ENCODE results near the gene CLIP1.
A peak's percentile ranks its signal among the peaks of the same experiment; 100 is the strongest.
"Not testable (repeated sequence)": the region's sequence is repeated elsewhere in the genome, so short reads cannot be mapped to it uniquely, and the experiment has no call there.

Gene CLIP1

GRCh38 chr12:122421821-122422729 is at the start of gene CLIP1:
Gene CLIP1, minus strand, starts transcription at chr12:122422669. Its CDS starts 42,217 bp downstream, at chr12:122380452.
- DNase-seq = peak; percentile 72

GRCh38 chr12:122471324-122472226 is 49.1 kb upstream of the CLIP1 start:
- no peak for DNase-seq

DNA sequence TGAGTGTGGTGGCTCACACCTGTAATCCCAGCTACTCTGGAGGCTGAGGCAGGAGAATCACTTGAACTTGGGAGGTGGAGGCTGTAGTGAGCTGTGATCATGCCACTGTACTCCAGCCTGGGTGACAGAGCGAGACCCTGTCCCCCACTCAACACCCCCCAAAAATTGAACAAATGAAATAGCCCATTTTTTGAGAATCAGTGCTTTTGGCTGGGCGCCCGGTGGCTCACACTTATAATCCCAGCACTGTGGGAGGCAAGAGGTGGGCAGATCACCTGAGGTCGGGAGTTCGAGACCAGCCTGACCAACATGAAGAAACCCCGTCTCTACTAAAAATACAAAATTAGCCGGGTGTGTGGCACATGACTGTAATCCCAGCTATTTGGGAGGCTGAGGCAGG is 48.1 kb upstream of the CLIP1 start:
- DNase-seq = not testable (repeated sequence)

DNA sequence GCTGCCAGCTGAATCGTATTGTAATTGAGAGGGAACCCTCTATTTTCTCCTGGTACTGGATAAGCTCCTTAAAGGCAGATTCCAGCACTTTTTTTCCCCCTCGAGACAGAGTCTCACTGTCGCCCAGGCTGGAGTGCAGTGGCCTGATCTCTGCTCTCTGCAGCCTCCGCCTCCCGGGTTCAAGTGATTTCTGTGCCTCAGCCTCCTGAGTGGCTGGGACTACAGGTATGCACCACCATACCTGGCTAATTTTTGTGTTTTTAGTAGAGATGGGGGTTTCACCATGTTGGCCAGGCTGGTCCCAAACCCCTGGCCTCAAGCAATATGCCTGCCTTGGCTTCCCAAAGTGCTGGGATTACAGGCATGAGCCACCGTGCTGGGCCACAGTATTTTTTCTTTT is 47.4 kb upstream of the CLIP1 start:
- DNase-seq = not testable (repeated sequence)

DNA sequence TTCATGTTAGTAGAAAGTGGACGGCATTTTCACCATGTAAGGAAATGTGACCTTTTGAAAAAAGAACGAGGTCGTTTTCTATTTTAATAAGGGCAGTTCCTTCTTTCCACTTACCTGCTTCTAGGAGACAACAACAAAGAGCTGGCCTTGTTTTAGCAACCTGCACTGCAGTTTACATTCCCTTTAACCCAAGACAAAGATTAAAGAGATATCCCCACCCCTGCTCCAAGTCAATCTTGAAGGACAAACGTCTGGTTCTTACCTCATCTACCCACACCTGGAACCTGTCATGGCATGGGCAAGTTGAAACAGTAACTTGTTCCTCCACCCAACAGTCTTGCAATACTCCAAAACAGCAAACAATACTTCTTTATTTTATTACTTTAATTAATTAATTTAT is 45.5 kb upstream of the CLIP1 start:
- no peak for DNase-seq

DNA sequence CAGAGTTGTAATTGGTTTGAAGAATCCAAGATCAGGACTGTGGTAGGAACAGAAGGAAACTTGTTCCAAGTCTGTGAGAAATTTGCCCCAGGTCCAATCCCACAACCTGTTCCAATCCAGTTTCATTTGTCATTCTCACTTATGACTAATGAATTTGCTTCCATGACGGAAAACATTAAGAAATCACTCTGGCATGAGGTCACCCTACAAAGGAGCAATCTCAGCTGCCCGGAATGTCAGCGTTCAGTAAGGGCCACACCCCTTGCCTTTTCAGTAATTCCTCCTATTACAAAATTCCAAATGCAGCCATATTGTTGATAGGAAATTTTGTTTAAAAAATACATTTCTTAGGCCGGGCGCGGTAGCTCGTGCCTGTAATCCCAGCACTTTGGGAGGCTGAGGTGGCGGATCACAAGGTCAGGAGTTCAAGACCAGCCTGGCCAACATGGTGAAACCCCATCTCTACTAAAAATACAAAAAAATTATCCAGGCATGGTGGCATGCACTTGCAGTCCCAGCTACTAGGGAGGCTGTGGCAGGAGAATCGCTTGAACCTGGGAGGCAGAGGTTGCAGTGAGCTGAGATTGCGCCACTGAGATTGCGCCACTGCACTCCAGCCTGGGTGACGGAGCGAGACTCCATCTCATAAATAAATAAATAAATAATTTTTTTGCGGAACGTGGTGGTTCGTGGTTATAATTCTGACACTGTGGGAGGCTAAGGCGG is 42.0 kb upstream of the CLIP1 start:
- not testable (repeated sequence) for DNase-seq

GRCh38 chr12:122460641-122461040 is 38.2 kb upstream of the CLIP1 start:
- DNase-seq = no peak

DNA sequence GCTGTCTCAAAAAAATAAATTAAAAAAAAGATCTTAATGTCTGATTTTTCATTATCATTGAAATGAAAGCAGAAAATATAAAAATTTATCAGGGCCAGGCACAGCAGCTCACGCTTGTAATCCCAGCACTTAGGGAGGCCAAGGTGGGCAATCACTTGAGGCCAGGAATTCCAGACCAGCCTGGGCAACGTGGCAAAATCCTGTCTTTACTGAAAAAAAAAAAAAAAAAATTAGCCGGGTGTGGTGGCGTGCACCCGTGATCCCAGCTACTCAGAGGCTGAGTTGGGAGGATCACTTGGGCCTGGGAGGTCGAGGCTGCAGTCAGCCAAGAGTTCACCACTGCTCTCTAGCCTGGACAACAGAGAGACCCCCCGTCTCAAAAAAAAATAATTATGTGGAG is 37.6 kb upstream of the CLIP1 start:
- no peak for DNase-seq

DNA sequence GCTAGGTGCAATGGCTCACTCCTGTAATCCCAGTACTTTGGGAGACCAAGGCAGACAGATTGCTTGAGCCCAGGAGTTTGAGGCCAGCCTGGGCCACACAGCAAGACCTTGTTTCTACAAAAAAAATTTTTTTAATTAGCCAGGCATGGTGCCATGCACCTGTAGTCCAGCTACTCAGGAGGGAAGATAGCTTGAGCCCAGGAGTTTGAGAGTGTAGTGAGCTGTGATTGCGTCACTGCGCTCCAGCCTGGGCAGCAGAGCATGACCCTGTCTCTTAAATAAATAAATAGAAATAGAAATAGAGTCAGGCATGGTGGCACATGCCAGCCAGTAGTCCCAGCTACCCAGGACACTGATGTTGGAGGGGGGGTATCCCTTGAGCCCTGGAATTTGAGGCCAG is 36.7 kb upstream of the CLIP1 start:
- DNase-seq = no peak

- DNase-seq = no peak
These were observed 35.9 kb upstream of the CLIP1 start for GRCh38 chr12:122458105-122459035.

DNA sequence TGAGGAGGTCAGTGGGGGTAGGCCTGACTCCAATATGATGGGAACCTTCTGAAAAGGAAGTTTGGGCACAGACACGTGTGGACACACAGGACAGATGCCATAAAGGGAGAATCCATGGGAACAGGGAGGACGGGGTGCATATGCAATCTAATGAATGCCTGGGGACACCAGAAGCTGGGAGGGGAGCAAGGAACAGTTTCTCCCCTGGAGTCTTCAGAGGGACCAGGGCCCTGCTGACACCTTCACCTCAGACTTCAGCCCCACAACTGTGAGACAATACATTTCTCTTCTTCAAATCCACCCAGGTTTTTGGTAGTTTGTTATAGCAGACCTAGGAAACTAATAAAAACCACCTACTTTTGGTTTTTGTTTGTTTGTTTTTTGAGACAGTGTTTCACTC is 35.2 kb upstream of the CLIP1 start:
- DNase-seq = no peak

- no peak for DNase-seq
These were observed 32.3 kb upstream of the CLIP1 start for GRCh38 chr12:122454739-122455138.

DNA sequence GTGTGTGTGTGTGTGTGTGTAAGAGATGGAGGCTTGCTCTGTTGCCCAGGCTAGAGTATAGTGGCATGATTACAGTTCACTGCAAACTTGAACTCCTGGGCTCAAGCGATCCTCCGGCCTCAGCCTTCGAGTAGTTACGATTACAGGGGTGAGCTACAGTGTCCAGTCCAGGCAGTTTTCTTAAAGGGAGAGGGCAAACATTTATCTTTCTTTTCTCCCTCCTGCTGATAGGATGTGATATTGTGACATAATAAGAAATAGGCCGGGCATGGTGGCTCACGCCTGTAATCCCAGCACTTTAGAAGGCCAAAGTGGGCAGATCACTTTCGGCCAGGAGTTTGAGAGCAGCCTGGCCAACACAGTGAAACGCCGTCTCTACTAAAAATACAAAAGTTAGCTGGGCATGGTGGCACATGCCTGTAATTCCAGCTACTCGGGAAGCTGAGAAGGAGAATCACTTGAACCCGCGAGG is 31.8 kb upstream of the CLIP1 start:
- no peak for DNase-seq

GRCh38 chr12:122452701-122453285 is 30.3 kb upstream of the CLIP1 start:
- no peak for DNase-seq

- DNase-seq = no peak
These were observed 26.8 kb upstream of the CLIP1 start for GRCh38 chr12:122449317-122449716.

DNA sequence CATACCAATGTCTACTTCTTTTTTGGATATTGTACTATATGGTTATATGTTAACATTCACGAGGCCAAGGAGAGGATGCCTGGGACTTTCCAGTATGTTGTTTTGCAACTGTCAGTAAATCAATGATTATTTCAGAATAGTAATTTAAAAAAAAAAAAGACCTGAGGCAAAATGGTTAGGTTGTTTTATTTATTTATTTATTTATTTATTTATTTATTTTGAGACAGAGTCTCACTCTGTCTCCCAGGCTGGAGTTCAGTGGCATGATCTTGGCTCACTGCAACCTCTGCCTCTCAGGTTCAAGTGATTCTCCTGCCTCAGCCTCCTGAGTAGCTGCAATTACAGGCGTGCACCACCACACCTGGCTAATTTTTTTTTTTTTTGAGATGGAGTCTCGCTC is 25.4 kb upstream of the CLIP1 start:
- DNase-seq = not testable (repeated sequence)

DNA sequence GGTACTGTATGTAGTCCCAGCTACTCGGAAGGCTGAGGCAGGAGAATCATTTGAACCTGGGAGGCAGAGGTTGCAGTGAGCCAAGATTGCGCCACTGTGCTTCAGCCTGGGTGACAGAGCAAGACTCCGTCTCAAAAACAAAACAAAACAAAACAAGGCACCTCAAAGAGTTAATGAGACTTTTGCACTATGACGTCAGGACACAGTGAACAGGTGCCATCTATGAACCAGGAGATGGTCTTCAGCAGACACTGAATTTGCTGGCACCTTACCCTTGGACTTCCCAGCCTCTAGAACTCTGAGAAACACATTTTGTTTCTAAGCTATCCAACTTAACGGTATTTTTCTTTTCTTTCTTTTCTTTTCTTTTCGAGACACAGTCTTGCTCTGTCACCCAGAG is 23.9 kb upstream of the CLIP1 start:
- DNase-seq = not testable (repeated sequence)

GRCh38 chr12:122444071-122444470 is 21.6 kb upstream of the CLIP1 start:
- not testable (repeated sequence) for DNase-seq

GRCh38 chr12:122438822-122439221 is 16.4 kb upstream of the CLIP1 start:
- DNase-seq = not testable (repeated sequence)

GRCh38 chr12:122437656-122438121 is 15.2 kb upstream of the CLIP1 start:
- DNase-seq = no peak

DNA sequence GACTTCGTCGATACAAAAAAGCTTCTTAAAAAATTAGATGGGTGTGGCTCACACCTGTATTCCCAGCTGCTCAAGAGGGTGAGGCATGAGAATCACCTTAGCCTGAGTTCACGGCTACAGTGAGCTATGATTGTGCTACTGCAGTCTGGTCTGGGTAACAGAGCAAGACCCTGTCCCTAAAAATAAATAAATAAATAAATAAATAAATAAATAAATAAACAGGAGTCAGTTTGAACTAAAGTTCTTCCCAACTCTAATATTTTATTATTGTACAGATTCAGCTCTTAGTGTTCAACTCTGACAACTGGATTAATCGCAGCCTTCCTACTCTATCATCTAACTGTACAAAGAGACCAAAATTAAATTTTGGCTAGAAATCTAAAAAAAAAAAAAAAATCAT is 12.7 kb upstream of the CLIP1 start:
- DNase-seq = no peak

All from activated CD4-positive, CD25-positive, alpha-beta regulatory T cell treated with anti-CD3 and anti-CD28 coated beads, Interleukin-2, amount 50 U/mL, for 72 hours (primary cell).